ENCODE results near the gene RASSF5. TPM values are rescaled to one million over a fixed set of nuclear protein-coding genes. Genes with fewer than 3 reads are reported as not detected.

Gene RASSF5
- total and polyA plus RNA-seq, 2 experiments from 2014 or later = 0.48 to 4.4 TPM

GRCh38 chr1:206518743-206519142 lies 11.4 kb downstream of the RASSF5 start (continued):
- no peak for TF ChIP-seq ZNF462 (CRISPR knock-in tag; IDR thresholded peaks at IDR 0.05)
- no peak for TF ChIP-seq ETS1 (IDR thresholded peaks at IDR 0.05)
- no peak for TF ChIP-seq POLR2AphosphoS5 (IDR thresholded peaks at IDR 0.05; ENCODE audit: low read depth)
- TF ChIP-seq EZH2phosphoT487 (IDR thresholded peaks at IDR 0.05; ENCODE audit: unreplicated experiment) = no peak
- no peak for TF ChIP-seq JUNB (IDR thresholded peaks at IDR 0.05; ENCODE audit: unreplicated experiment)
- TF ChIP-seq, protein P1, sequence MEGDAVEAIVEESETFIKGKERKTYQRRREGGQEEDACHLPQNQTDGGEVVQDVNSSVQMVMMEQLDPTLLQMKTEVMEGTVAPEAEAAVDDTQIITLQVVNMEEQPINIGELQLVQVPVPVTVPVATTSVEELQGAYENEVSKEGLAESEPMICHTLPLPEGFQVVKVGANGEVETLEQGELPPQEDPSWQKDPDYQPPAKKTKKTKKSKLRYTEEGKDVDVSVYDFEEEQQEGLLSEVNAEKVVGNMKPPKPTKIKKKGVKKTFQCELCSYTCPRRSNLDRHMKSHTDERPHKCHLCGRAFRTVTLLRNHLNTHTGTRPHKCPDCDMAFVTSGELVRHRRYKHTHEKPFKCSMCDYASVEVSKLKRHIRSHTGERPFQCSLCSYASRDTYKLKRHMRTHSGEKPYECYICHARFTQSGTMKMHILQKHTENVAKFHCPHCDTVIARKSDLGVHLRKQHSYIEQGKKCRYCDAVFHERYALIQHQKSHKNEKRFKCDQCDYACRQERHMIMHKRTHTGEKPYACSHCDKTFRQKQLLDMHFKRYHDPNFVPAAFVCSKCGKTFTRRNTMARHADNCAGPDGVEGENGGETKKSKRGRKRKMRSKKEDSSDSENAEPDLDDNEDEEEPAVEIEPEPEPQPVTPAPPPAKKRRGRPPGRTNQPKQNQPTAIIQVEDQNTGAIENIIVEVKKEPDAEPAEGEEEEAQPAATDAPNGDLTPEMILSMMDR (conservative IDR thresholded peaks at IDR 0.05; ENCODE audit: low read depth in 2 of 2) = no peak
- TF ChIP-seq, protein P2, sequence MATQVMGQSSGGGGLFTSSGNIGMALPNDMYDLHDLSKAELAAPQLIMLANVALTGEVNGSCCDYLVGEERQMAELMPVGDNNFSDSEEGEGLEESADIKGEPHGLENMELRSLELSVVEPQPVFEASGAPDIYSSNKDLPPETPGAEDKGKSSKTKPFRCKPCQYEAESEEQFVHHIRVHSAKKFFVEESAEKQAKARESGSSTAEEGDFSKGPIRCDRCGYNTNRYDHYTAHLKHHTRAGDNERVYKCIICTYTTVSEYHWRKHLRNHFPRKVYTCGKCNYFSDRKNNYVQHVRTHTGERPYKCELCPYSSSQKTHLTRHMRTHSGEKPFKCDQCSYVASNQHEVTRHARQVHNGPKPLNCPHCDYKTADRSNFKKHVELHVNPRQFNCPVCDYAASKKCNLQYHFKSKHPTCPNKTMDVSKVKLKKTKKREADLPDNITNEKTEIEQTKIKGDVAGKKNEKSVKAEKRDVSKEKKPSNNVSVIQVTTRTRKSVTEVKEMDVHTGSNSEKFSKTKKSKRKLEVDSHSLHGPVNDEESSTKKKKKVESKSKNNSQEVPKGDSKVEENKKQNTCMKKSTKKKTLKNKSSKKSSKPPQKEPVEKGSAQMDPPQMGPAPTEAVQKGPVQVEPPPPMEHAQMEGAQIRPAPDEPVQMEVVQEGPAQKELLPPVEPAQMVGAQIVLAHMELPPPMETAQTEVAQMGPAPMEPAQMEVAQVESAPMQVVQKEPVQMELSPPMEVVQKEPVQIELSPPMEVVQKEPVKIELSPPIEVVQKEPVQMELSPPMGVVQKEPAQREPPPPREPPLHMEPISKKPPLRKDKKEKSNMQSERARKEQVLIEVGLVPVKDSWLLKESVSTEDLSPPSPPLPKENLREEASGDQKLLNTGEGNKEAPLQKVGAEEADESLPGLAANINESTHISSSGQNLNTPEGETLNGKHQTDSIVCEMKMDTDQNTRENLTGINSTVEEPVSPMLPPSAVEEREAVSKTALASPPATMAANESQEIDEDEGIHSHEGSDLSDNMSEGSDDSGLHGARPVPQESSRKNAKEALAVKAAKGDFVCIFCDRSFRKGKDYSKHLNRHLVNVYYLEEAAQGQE (IDR thresholded peaks at IDR 0.05; ENCODE audit: unreplicated experiment) = no peak
- no peak for TF ChIP-seq CREB1 (CRISPR knock-in tag; IDR thresholded peaks at IDR 0.05; ENCODE audit: low read depth)
- no peak for TF ChIP-seq NANOG (IDR thresholded peaks at IDR 0.05; ENCODE audit: borderline replicate concordance)
